K562 (cell line): ENCODE measurements around the gene ADRA2B. TPM values are rescaled to one million over a fixed set of nuclear protein-coding genes. Genes with fewer than 3 reads are reported as not detected.
A peak's percentile ranks its signal among the peaks of the same experiment; 100 is the strongest.

Source experiments
- ATAC-seq: fragments of 200-7000 bp; cut with Tn5 transposase; 3 replicates; pipeline ENCODE4 v1.9.1; 2020; ENCODE audit warnings: moderate library complexity
- BruUV-seq: library from RNA; stranded (reverse); fragments of 400-500 nt; replicated peaks from 2 replicates; lab custom pipeline; 2021; lab: Mats Ljungman, UMichigan
- CTCF ChIA-PET: fragments of 300-600 bp; formaldehyde crosslinking; extraction: SDS; loops from one replicate; lab custom pipeline; 2021; ENCODE audit warnings: low intra/inter-chr PET ratio; lab: Yijun Ruan, JAX
- POLR2A ChIA-PET: fragments of 300-600, 350-650 bp; sonication (Branson Sonifier 250); formaldehyde crosslinking; extraction: SDS; loops from one replicate; lab custom pipeline; 2021; ENCODE audit warnings: antibody characterized with exemption, inconsistent platforms; lab: Yijun Ruan, JAX
- DNase-seq, 4 experiments: peaks; one replicate each; pipeline versions ENCODE4 v3.0.0 to v3.0.0-alpha.2; 2011 to 2018; ENCODE audit warnings: low spot score in 3 of 4, mixed read lengths in 3 of 4; ENCODE audit errors: extremely low read depth in 1 of 4
- FAIRE-seq: peaks from 2 replicates; lab custom pipeline; 2011; peaks lifted over from hg19 to GRCh38; lab: Jason Lieb, UNC
- H2AFZ ChIP-seq: 2 replicates; pipeline ENCODE4 v1.6.0; 2011; ENCODE audit warnings: low read depth, low read length, control low read depth, inconsistent platforms
- H3K27ac ChIP-seq: fragments of 200-600 bp; 3 replicates; pipeline ENCODE4 v1.8.0; 2011; ENCODE audit warnings: low read depth, mild to moderate bottlenecking, control low read depth, inconsistent platforms, low read length, moderate library complexity, mixed read lengths; ENCODE audit errors: extremely low read depth
- H3K27me3 ChIP-seq, 2 experiments: fragments of 300-600 bp in 1 of 2; 2 replicates in 1 of 2; 3 replicates in 1 of 2; pipeline versions ENCODE4 v1.6.0 to v1.8.0; 2011; ENCODE audit warnings: inconsistent platforms in 2 of 2, low read length in 2 of 2, mild to moderate bottlenecking in 1 of 2, mixed read lengths in 1 of 2, moderate library complexity in 1 of 2; ENCODE audit not compliant: control insufficient read depth in 2 of 2, insufficient read depth in 2 of 2
- H3K36me3 ChIP-seq: fragments of 300-600 bp; 3 replicates; pipeline ENCODE4 v1.8.0; 2011; ENCODE audit warnings: mild to moderate bottlenecking, low read length, inconsistent platforms; ENCODE audit not compliant: control insufficient read depth, insufficient read depth
- H3K4me1 ChIP-seq, 2 experiments: fragments of 200-600 bp in 1 of 2; replicated peaks in 1 of 2; 2 replicates in 1 of 2; 3 replicates in 1 of 2; pipeline versions ENCODE4 v1.5.1 to v1.8.0; 2011; ENCODE audit warnings: inconsistent platforms in 2 of 2, low read length in 2 of 2, mild to moderate bottlenecking in 1 of 2, mixed read lengths in 1 of 2, moderate library complexity in 1 of 2; ENCODE audit not compliant: control insufficient read depth in 2 of 2, insufficient read depth in 2 of 2
- H3K4me2 ChIP-seq: 2 replicates; pipeline ENCODE4 v1.6.1; 2011; ENCODE audit warnings: low read length, control low read depth, inconsistent platforms, mixed read lengths; ENCODE audit not compliant: insufficient read depth
- H3K4me3 ChIP-seq: fragments of 200-600 bp; sonication (generic), shearing (Covaris generic); 2 replicates; pipeline ENCODE4 v1.5.1; 2016; ENCODE audit warnings: control low read depth, inconsistent platforms
- H3K79me2 ChIP-seq: fragments of 200-600 bp; 3 replicates; pipeline ENCODE4 v1.8.0; 2011; ENCODE audit warnings: low read length, inconsistent platforms; ENCODE audit not compliant: control insufficient read depth, insufficient read depth
- H3K9ac ChIP-seq, 2 experiments: 2 replicates each; pipeline versions ENCODE4 v1.6.0 to v1.6.1; 2011; ENCODE audit warnings: low read depth in 2 of 2, low read length in 2 of 2, control low read depth in 1 of 2, inconsistent platforms in 1 of 2, mild to moderate bottlenecking in 1 of 2, mixed read lengths in 1 of 2; ENCODE audit not compliant: insufficient read depth in 1 of 2
- H3K9me1 ChIP-seq: one replicate; pipeline ENCODE4 v1.6.0; 2011; ENCODE audit warnings: inconsistent platforms, mild to moderate bottlenecking, low read length, moderate library complexity; ENCODE audit not compliant: control insufficient read depth, insufficient read depth
- H3K9me3 ChIP-seq: replicated peaks from 2 replicates; pipeline ENCODE4 v1.5.1; 2011; ENCODE audit warnings: low read depth, low read length, inconsistent platforms; ENCODE audit not compliant: control insufficient read depth, insufficient read depth
- H4K20me1 ChIP-seq: replicated peaks from 2 replicates; pipeline ENCODE4 v1.6.1; 2011; ENCODE audit warnings: low read length, inconsistent platforms, mixed read lengths; ENCODE audit not compliant: control insufficient read depth, insufficient read depth
- CBX5 ChIP-seq: IDR thresholded peaks from 2 replicates; pipeline ENCODE4 v1.6.1; 2014; ENCODE audit warnings: low read depth, borderline replicate concordance
- CTBP1 ChIP-seq: fragments of 450-650 bp; IDR thresholded peaks from 2 replicates; pipeline ENCODE4 v1.6.1; 2016; ENCODE audit warnings: borderline replicate concordance
- E2F6 ChIP-seq, 2 experiments: IDR thresholded peaks; 2 replicates each; pipeline ENCODE4 v1.6.1; 2011; ENCODE audit warnings: borderline replicate concordance in 1 of 2, control low read depth in 1 of 2, low read depth in 1 of 2, low read length in 1 of 2, mild to moderate bottlenecking in 1 of 2, mixed read lengths in 1 of 2, moderate library complexity in 1 of 2; ENCODE audit not compliant: insufficient read depth in 1 of 2, insufficient read length in 1 of 2, poor library complexity in 1 of 2, severe bottlenecking in 1 of 2; ENCODE audit errors: extremely low read depth in 1 of 2
- FOXP1 ChIP-seq: sonication (generic); formaldehyde crosslinking; IDR thresholded peaks from 2 replicates; pipeline ENCODE4 v1.8.0; 2022; ENCODE audit warnings: mild to moderate bottlenecking, missing genetic modification reagents
- NONO ChIP-seq, 2 experiments: fragments of 200-400 bp in 1 of 2; fragments of 450-650 bp in 1 of 2; formaldehyde crosslinking in 1 of 2; IDR thresholded peaks; 2 replicates each; pipeline ENCODE4 v1.6.1; 2017; ENCODE audit warnings: low read depth in 2 of 2, mild to moderate bottlenecking in 2 of 2, moderate library complexity in 2 of 2, low read length in 1 of 2
- PHF20 ChIP-seq: fragments of 450-650 bp; IDR thresholded peaks from 2 replicates; pipeline ENCODE4 v1.6.1; 2018; ENCODE audit not compliant: partially characterized antibody
- RAD21 ChIP-seq, 2 experiments: fragments of 250-450 bp in 1 of 2; fragments of 450-650 bp in 1 of 2; sonication (Bioruptor Pico) in 1 of 2; formaldehyde crosslinking in 1 of 2; IDR thresholded peaks in 1 of 2; conservative IDR thresholded peaks in 1 of 2; 2 replicates each; pipeline versions ENCODE4 v1.4.0 to v1.8.0; 2020 to 2022; ENCODE audit warnings: mild to moderate bottlenecking in 2 of 2, moderate library complexity in 1 of 2
- RB1 ChIP-seq: fragments of 450-650 bp; IDR thresholded peaks from 2 replicates; pipeline ENCODE4 v1.6.1; 2017; ENCODE audit warnings: low read depth, mild to moderate bottlenecking
- RBM34 ChIP-seq: fragments of 200-400 bp; formaldehyde crosslinking; IDR thresholded peaks from 2 replicates; pipeline ENCODE4 v1.6.1; 2018; ENCODE audit warnings: low read length, borderline replicate concordance; ENCODE audit not compliant: insufficient read depth
- ZBTB11 ChIP-seq, 3 experiments: fragments of 200-800 bp in 1 of 3; fragments of 250-450 bp in 1 of 3; fragments of 450-650 bp in 1 of 3; sonication (Bioruptor Pico) in 1 of 3; sonication (Bioruptor generic) in 1 of 3; formaldehyde crosslinking in 1 of 3; IDR thresholded peaks; 2 replicates each; pipeline versions ENCODE4 v1.6.1 to v1.8.0; 2016 to 2022; ENCODE audit warnings: mild to moderate bottlenecking in 2 of 3, missing genetic modification characterization in 2 of 3, missing compliant biosample characterization in 1 of 3, moderate library complexity in 1 of 3
- ZNF212 ChIP-seq: fragments of 450-650 bp; formaldehyde crosslinking; IDR thresholded peaks from 2 replicates; pipeline ENCODE4 v1.4.0; 2020; ENCODE audit warnings: mild to moderate bottlenecking
- ZNF57 ChIP-seq: fragments of 450-650 bp; formaldehyde crosslinking; IDR thresholded peaks from 2 replicates; pipeline ENCODE4 v1.4.0; 2020; ENCODE audit warnings: mild to moderate bottlenecking, moderate library complexity
- ZNF830 ChIP-seq: fragments of 250-450 bp; sonication (Bioruptor Pico); IDR thresholded peaks from 2 replicates; pipeline ENCODE4 v1.5.0; 2021; ENCODE audit warnings: mild to moderate bottlenecking
- whole genome bisulfite sequencing: fragments of 100-300 bp; shearing (Covaris generic); methylation state at CpG from one replicate; pipeline ENCODE4 v1.1.6; 2016; ENCODE audit warnings: low coverage, mixed read lengths; ENCODE audit not compliant: insufficient coverage; ENCODE audit errors: missing lambda C conversion rate; 5-methylcytosine and 5-hydroxymethylcytosine counted together
- in situ Hi-C: fragments of 300-500 bp; cut with MboI; formaldehyde crosslinking; loops from 4 replicates; pipeline ENCODE4 v1.15.0; 2018; ENCODE audit warnings: inconsistent platforms, mixed read lengths
- intact Hi-C: fragments of 100-400 bp; cut with micrococcal nuclease; formaldehyde crosslinking; loops from 2 replicates; pipeline ENCODE4 v1.14.2; 2022
- polyA plus RNA-seq, 8 experiments: library from polyadenylated mRNA; depleted of rRNA in 4 of 8; stranded (reverse) in 5 of 8; unstranded in 3 of 8; fragments of >200 nt; fragmentation: Nextera tagmentation in 2 of 8; fragmentation: Illumina TruSeq in 1 of 8; extraction: Ambion mirVana in 2 of 8; extraction: Trizol in 1 of 8; gene quantifications; 2 replicates each; pipeline versions ENCODE4 v1.2.1 to v1.2.3, GENCODE V29; 2011 to 2014; ENCODE audit warnings: inconsistent platforms in 1 of 8, missing spikeins in 1 of 8
- total RNA-seq, 7 experiments: library from RNA; depleted of rRNA in 6 of 7; stranded (reverse); fragments of >200 nt in 6 of 7; fragmentation: Illumina TruSeq in 2 of 7; extraction: Trizol in 2 of 7; gene quantifications; 2 replicates each; pipeline versions ENCODE4 v1.2.1 to v1.2.3, GENCODE V29; 2011 to 2021; ENCODE audit warnings: low replicate concordance in 1 of 7
- TF ChIP-seq, protein P1 (sequence below): fragments of 250-450 bp; sonication (Bioruptor Pico); IDR thresholded peaks from 2 replicates; pipeline ENCODE4 v1.8.0; 2022; ENCODE audit warnings: inconsistent platforms, mild to moderate bottlenecking, moderate library complexity, borderline replicate concordance

ADRA2B gene
- total and polyA plus RNA-seq, 9 of the 15 experiments (the other 6 are each of a cell fraction or from before 2014, with no cell fraction given) = not detected

DNA sequence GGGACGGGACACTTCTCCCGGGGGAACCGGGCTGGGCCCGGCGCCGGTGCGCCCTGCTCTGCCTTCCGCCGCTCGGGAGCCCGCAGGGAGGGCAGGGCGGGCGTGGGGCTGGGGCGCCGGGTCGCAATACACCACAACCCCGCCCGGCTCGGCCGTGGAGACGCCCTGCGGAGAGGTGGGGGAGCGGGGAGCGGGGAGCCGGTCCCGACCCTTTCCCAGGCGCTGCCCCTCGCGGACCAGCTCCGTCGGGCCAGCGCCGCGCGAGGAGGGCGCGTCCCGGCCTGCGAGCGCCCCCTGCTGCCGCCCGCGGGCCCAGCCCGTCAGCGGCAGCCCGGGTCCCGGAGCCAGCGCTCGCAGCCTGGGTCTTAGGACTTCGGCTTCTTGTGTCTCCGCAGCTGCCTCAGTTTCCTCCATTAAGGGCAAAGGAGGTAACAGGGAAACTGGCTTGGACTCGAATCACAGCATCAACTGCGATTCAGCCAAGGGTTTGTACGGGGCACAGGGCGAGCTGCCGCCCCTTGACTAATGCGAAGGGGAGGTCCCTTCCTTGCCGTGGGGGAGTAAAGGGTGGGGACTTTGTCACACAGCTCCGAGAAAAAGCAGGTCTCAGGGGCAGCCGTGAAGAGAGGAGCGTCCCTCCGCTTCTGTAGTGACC, 635 bp upstream of the ADRA2B start:
- WGBS = 1% methylated on average over 42 of the region's 62 CpGs
- in situ Hi-C loops = no loop called here
- no peaks in the 10 kb centered on the region for H3K9me3 ChIP-seq
- intact Hi-C loops = no loop called here
- peak overlapping the region; percentile 85 for H3K4me2 ChIP-seq
- BruUV-seq = no TSS peak
- peaks cover 14 to 84% of the 10 kb centered on the region in 2 experiments; a peak in 4 of 5 replicates for H3K27me3 ChIP-seq
- H3K36me3 ChIP-seq = no peaks in the 10 kb centered on the region
- H3K9me1 ChIP-seq = no peaks in the 10 kb centered on the region
- DNase-seq (peak; percentile 70 to 93 (median 92)), FAIRE-seq (no peak), ATAC-seq (peak; percentile 94)
- peaks cover 10% of the 10 kb centered on the region for H4K20me1 ChIP-seq
- peak overlapping the region; percentile 94 for H2AFZ ChIP-seq
- H3K9ac ChIP-seq = peak overlapping the region in 1 of 2 experiments; percentile 81; a peak in 2 of 4 replicates
- peaks cover 3 to 48% of the 10 kb centered on the region in 2 experiments; a peak in 4 of 5 replicates for H3K4me1 ChIP-seq
- POLR2A ChIA-PET = interaction anchor here (0.6 to 0.9 kb wide), 3 partner anchors 9 to 41 kb away, joined by 3 to 5 read pairs (median 4); no protein-coding TSS in a partner anchor
- H3K4me3 ChIP-seq = peak overlapping the region; percentile 46
- H3K27ac ChIP-seq = no peak overlapping the region
- CTCF ChIA-PET = interaction anchor here (0.6 to 2.6 kb wide), 5 partner anchors 9 to 995 kb away, joined by 3 to 39 read pairs (median 5); no protein-coding TSS in a partner anchor
- H3K79me2 ChIP-seq = no peaks in the 10 kb centered on the region
- TF ChIP-seq FOXP1 (CRISPR knock-in tag) = 0 out of 2 replicates have a peak, but pooled peaks have one; percentile 35
- TF ChIP-seq RAD21 (CRISPR knock-in tag; conservative IDR thresholded peaks at IDR 0.05 in 1 of 2, IDR thresholded peaks at IDR 0.05 in 1 of 2) = peak; percentile 80 to 93
- no peak for TF ChIP-seq PHF20
- no peak for TF ChIP-seq ZNF212
- TF ChIP-seq ZNF830 = no peak
- TF ChIP-seq CBX5 = no peak
- peak; percentile 63 to 83 (median 68); a peak in 4 of 6 replicates for TF ChIP-seq ZBTB11 (CRISPR knock-in tag; IDR thresholded peaks at IDR 0.05)
- peak; percentile 87 for TF ChIP-seq RB1
- TF ChIP-seq, protein P1, sequence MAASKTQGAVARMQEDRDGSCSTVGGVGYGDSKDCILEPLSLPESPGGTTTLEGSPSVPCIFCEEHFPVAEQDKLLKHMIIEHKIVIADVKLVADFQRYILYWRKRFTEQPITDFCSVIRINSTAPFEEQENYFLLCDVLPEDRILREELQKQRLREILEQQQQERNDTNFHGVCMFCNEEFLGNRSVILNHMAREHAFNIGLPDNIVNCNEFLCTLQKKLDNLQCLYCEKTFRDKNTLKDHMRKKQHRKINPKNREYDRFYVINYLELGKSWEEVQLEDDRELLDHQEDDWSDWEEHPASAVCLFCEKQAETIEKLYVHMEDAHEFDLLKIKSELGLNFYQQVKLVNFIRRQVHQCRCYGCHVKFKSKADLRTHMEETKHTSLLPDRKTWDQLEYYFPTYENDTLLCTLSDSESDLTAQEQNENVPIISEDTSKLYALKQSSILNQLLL (CRISPR knock-in tag) = no peak
- TF ChIP-seq CTBP1 = peak; percentile 78
- no peak for TF ChIP-seq RBM34
- TF ChIP-seq ZNF57 = no peak
- TF ChIP-seq NONO (IDR thresholded peaks at IDR 0.05; ENCODE audit: low read depth in 2 of 2, low read length in 1 of 2) = 0 out of 4 replicates have a peak, but pooled peaks of 1 of the 2 experiments have one; percentile 43
- peak in 1 of 2 experiments; percentile 68 for TF ChIP-seq E2F6 (IDR thresholded peaks at IDR 0.05; ENCODE audit: borderline replicate concordance in 1 of 2, extremely low read depth in 1 of 2, insufficient read depth in 1 of 2, insufficient read length in 1 of 2, low read depth in 1 of 2, low read length in 1 of 2, poor library complexity in 1 of 2, severe bottlenecking in 1 of 2)
